Fibroblast of lung (primary cell): ENCODE results near the gene SPECC1L.
"Not testable (repeated sequence)": the region's sequence is repeated elsewhere in the genome, so short reads cannot be mapped to it uniquely, and the experiment has no call there.

Experiments used
- CTCF ChIP-seq, 2 donors: IDR thresholded peaks in 1 of 2; conservative IDR thresholded peaks in 1 of 2; 1 replicate in 1 of 2; 2 replicates in 1 of 2; pipeline ENCODE4 v1.5.1; 2011 to 2012; ENCODE audit warnings: low read length in 2 of 2, control low read depth in 1 of 2, inconsistent platforms in 1 of 2, low read depth in 1 of 2, mild to moderate bottlenecking in 1 of 2
- EZH2 ChIP-seq: IDR thresholded peaks from 2 replicates; pipeline ENCODE4 v1.5.1; 2012; ENCODE audit warnings: low read length, control low read depth, mild to moderate bottlenecking; ENCODE audit errors: missing control alignments

DNA sequence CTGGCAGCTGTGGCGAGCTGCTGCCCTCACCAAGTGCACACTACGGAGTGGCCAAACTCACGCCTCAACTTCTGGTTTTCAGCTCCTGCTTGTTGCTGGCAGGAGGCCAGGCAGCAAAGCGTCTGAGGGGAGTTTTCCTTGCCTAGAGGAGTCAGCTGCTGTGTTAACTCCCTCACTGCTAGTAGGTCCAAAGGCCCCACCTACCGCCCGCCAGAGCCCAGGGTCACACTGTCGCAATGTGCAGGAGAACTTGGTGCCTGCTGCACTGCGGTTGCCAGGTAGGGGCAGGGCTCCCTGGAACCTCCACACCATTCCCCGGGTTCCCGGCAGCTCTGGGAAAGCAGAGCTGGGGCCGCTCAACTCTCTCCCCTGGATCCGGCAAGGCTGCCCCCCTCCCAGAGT is 25.6 kb upstream of the SPECC1L start, which contains the start of gene GGT5:
- not testable (repeated sequence) for TF ChIP-seq CTCF (conservative IDR thresholded peaks at IDR 0.05 in 1 of 2, IDR thresholded peaks at IDR 0.05 in 1 of 2; ENCODE audit: low read depth in 1 of 2, low read length in 2 of 2); EZH2
